GM23338 (cell line): Measurements from ENCODE around the gene PIF1. TPM values are rescaled to one million over a fixed set of nuclear protein-coding genes. Genes with fewer than 3 reads are reported as not detected.

Experiments
- ATAC-seq: fragments of 200-7000 bp; cut with Tn5 transposase; 3 replicates; pipeline ENCODE4 v1.9.1; 2020
- DNase-seq: peaks from one replicate; pipeline ENCODE4 v3.0.0-alpha.2; 2015; ENCODE audit warnings: low spot score
- H2AFZ ChIP-seq: fragments of 200-600 bp; sonication (generic); 2 replicates; pipeline ENCODE4 v1.8.0; 2016; ENCODE audit warnings: antibody characterized with exemption, mild to moderate bottlenecking, moderate library complexity
- H3F3A ChIP-seq: fragments of 200-600 bp; sonication (generic); replicated peaks from 2 replicates; pipeline ENCODE4 v1.8.0; 2017; ENCODE audit warnings: antibody characterized with exemption, mixed run types, low read depth
- H3K27ac ChIP-seq: fragments of 200-600 bp; sonication (generic); 2 replicates; pipeline ENCODE4 v1.6.1; 2016; ENCODE audit warnings: low read depth
- H3K27me3 ChIP-seq: fragments of 200-600 bp; sonication (generic); 2 replicates; pipeline ENCODE4 v1.8.0; 2016; ENCODE audit warnings: mild to moderate bottlenecking, mixed run types, moderate library complexity; ENCODE audit not compliant: insufficient read depth
- H3K36me3 ChIP-seq: fragments of 200-600 bp; sonication (generic); 2 replicates; pipeline ENCODE4 v1.8.0; 2016; ENCODE audit warnings: mild to moderate bottlenecking; ENCODE audit not compliant: insufficient read depth
- H3K4me1 ChIP-seq: fragments of 200-600 bp; sonication (generic); 2 replicates; pipeline ENCODE4 v1.8.0; 2016; ENCODE audit warnings: mild to moderate bottlenecking, moderate library complexity; ENCODE audit not compliant: insufficient read depth
- H3K4me2 ChIP-seq: fragments of 200-600 bp; sonication (generic); 2 replicates; pipeline ENCODE4 v1.7.1; 2017; ENCODE audit warnings: mixed run types
- H3K4me3 ChIP-seq: fragments of 200-600 bp; sonication (generic); 2 replicates; pipeline ENCODE4 v1.6.1; 2016; ENCODE audit warnings: mixed run types
- H3K79me2 ChIP-seq: fragments of 200-600 bp; sonication (generic); replicated peaks from 2 replicates; pipeline ENCODE4 v1.8.0; 2017; ENCODE audit warnings: mild to moderate bottlenecking; ENCODE audit not compliant: insufficient read depth
- H3K9me2 ChIP-seq: fragments of 200-600 bp; sonication (generic); 2 replicates; pipeline ENCODE4 v1.8.0; 2017; ENCODE audit not compliant: insufficient read depth
- H4K20me1 ChIP-seq: fragments of 200-600 bp; sonication (generic); replicated peaks from 2 replicates; pipeline ENCODE4 v1.8.0; 2017; ENCODE audit warnings: mild to moderate bottlenecking; ENCODE audit not compliant: insufficient read depth
- H3K27ac Mint-ChIP-seq: 2 replicates; pipeline ENCODE4 v1.8.0; 2020; ENCODE audit warnings: inconsistent platforms, mild to moderate bottlenecking, moderate library complexity, mixed read lengths
- H3K27me3 Mint-ChIP-seq: 3 replicates; pipeline ENCODE4 v1.8.0; 2022; ENCODE audit warnings: low read depth, mild to moderate bottlenecking, moderate library complexity, mixed read lengths, inconsistent platforms; ENCODE audit not compliant: insufficient read depth, poor library complexity
- H3K36me3 Mint-ChIP-seq: 3 replicates; pipeline ENCODE4 v1.8.0; 2021; ENCODE audit warnings: low read depth, mild to moderate bottlenecking, inconsistent platforms, moderate library complexity, mixed read lengths
- H3K4me1 Mint-ChIP-seq: 3 replicates; pipeline ENCODE4 v1.8.0; 2020; ENCODE audit warnings: mild to moderate bottlenecking, inconsistent platforms, mixed read lengths
- H3K4me3 Mint-ChIP-seq: 3 replicates; pipeline ENCODE4 v1.8.0; 2021; ENCODE audit warnings: moderate library complexity, mild to moderate bottlenecking, inconsistent platforms, mixed read lengths
- H3K9me3 Mint-ChIP-seq: 3 replicates; pipeline ENCODE4 v1.8.0; 2020; ENCODE audit warnings: moderate library complexity, mild to moderate bottlenecking, inconsistent platforms, mixed read lengths
- CREB1 ChIP-seq: fragments of 250-450 bp; sonication (Bioruptor Pico); IDR thresholded peaks from 2 replicates; pipeline ENCODE4 v1.5.0; 2020; ENCODE audit warnings: low read depth, mild to moderate bottlenecking, moderate library complexity
- EZH2phosphoT487 ChIP-seq: fragments of 200-600 bp; sonication (generic); IDR thresholded peaks from one replicate; pipeline ENCODE4 v1.8.1; 2018; ENCODE audit warnings: antibody characterized with exemption; ENCODE audit not compliant: unreplicated experiment
- JUNB ChIP-seq: IDR thresholded peaks from one replicate; pipeline ENCODE4 v1.6.1; 2016; ENCODE audit warnings: antibody characterized with exemption; ENCODE audit not compliant: unreplicated experiment
- NANOG ChIP-seq: IDR thresholded peaks from 2 replicates; pipeline ENCODE4 v1.6.1; 2016; ENCODE audit warnings: antibody characterized with exemption, borderline replicate concordance
- POLR2AphosphoS5 ChIP-seq: IDR thresholded peaks from 2 replicates; pipeline ENCODE4 v1.6.1; 2016; ENCODE audit warnings: antibody characterized with exemption, low read depth
- STAT1 ChIP-seq: IDR thresholded peaks from one replicate; pipeline ENCODE4 v1.6.1; 2016; ENCODE audit warnings: antibody characterized with exemption; ENCODE audit not compliant: unreplicated experiment
- ZNF114 ChIP-seq: fragments of 250-450 bp; sonication (Bioruptor Pico); IDR thresholded peaks from 2 replicates; pipeline ENCODE4 v1.5.0; 2020; ENCODE audit warnings: mild to moderate bottlenecking, moderate library complexity
- ZNF331 ChIP-seq: fragments of 250-450 bp; sonication (Bioruptor Pico); IDR thresholded peaks from 2 replicates; pipeline ENCODE4 v1.5.0; 2020; ENCODE audit warnings: low read depth, mild to moderate bottlenecking, moderate library complexity
- polyA plus RNA-seq: library from polyadenylated mRNA; unstranded; fragments of >200 nt; fragmentation: Nextera tagmentation; extraction: Ambion mirVana; gene quantifications from 2 replicates; pipeline ENCODE4 v1.2.1, GENCODE V29; 2016
- total RNA-seq: library from RNA; depleted of rRNA; stranded (reverse); fragments of >200 nt; shearing (Covaris generic); gene quantifications from 2 replicates; pipeline ENCODE4 v1.2.3, GENCODE V29; 2014
- TF ChIP-seq, protein P1 (sequence below): IDR thresholded peaks from one replicate; pipeline ENCODE4 v1.6.1; 2018; ENCODE audit warnings: antibody characterized with exemption; ENCODE audit not compliant: unreplicated experiment
- TF ChIP-seq, protein P2 (sequence below), 2 experiments: fragments of 200-600 bp in 1 of 2; sonication (generic) in 1 of 2; conservative IDR thresholded peaks; 2 replicates each; pipeline versions ENCODE4 v1.5.1 to v1.6.1; 2016 to 2017; ENCODE audit warnings: antibody characterized with exemption in 2 of 2, low read depth in 2 of 2, mild to moderate bottlenecking in 2 of 2, moderate library complexity in 1 of 2
- TF ChIP-seq, protein P3 (sequence below): IDR thresholded peaks from 2 replicates; pipeline ENCODE4 v1.6.1; 2016; ENCODE audit warnings: antibody characterized with exemption

PIF1 gene
- total and polyA plus RNA-seq, 2 experiments from 2014 or later: 116 to 200 TPM

DNA sequence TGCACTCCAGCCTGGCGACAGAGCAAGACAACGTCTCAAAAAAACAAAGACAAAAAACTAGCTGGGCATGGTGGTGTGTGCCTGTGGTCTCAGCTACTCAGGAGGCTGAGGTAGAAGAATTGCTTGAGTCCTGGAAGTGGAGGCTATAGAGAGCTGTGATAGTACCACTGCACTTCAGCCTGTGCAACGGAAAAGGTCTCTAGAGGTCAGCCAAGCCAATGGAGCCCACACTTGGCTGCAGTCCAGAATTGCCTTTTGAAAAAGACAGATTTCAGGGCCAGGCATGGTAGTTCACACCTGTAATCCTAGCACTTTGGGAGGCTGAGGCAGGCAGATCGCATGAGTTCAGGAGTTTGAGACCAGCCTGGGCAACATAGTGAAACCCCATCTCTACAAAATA, 41.7 kb downstream of the PIF1 start (continued):
- TF ChIP-seq JUNB (no peak), STAT1 (no peak), ZNF331 (CRISPR knock-in tag) (no peak), POLR2AphosphoS5 (no peak)
- TF ChIP-seq, protein P1, sequence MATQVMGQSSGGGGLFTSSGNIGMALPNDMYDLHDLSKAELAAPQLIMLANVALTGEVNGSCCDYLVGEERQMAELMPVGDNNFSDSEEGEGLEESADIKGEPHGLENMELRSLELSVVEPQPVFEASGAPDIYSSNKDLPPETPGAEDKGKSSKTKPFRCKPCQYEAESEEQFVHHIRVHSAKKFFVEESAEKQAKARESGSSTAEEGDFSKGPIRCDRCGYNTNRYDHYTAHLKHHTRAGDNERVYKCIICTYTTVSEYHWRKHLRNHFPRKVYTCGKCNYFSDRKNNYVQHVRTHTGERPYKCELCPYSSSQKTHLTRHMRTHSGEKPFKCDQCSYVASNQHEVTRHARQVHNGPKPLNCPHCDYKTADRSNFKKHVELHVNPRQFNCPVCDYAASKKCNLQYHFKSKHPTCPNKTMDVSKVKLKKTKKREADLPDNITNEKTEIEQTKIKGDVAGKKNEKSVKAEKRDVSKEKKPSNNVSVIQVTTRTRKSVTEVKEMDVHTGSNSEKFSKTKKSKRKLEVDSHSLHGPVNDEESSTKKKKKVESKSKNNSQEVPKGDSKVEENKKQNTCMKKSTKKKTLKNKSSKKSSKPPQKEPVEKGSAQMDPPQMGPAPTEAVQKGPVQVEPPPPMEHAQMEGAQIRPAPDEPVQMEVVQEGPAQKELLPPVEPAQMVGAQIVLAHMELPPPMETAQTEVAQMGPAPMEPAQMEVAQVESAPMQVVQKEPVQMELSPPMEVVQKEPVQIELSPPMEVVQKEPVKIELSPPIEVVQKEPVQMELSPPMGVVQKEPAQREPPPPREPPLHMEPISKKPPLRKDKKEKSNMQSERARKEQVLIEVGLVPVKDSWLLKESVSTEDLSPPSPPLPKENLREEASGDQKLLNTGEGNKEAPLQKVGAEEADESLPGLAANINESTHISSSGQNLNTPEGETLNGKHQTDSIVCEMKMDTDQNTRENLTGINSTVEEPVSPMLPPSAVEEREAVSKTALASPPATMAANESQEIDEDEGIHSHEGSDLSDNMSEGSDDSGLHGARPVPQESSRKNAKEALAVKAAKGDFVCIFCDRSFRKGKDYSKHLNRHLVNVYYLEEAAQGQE: no peak

DNA sequence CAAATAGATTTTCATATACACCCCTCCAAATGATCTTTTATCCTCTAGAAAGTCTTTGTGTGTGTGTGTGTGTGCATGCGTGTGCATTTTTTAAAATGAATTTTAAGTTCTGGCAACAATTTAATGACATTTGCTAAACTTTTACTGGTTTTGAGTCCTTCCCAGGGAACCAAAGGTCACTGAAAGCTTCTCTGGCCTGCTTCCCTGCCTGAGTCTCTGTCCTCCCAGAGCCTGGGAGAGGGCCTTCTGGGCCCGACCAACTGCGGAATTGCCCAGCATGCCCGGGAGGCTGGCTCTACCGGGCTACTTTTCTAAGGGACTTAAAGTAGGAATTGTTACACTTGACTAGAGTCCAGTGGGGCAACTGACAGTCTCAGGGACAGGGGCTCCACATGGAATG, 42.7 kb downstream of the PIF1 start:
- H3K4me2 ChIP-seq: no peak overlapping the region
- Mint-ChIP-seq H3K27ac (no peak overlapping the region), H3K4me3 (no peak overlapping the region), H3K4me1 (peaks cover 35% of the 10 kb centered on the region), H3K27me3 (peaks cover 3% of the 10 kb centered on the region), H3K36me3 (peaks cover 6% of the 10 kb centered on the region; the same call in 2 of the 3 replicates), H3K9me3 (no peaks in the 10 kb centered on the region)
- H3K9me2 ChIP-seq: no peaks in the 10 kb centered on the region
- peaks cover 39% of the 10 kb centered on the region for H3K4me1 ChIP-seq
- ATAC-seq: no peak
- no peaks in the 10 kb centered on the region for H3K27me3 ChIP-seq
- H3K79me2 ChIP-seq: peaks cover 17% of the 10 kb centered on the region
- TF ChIP-seq, protein P2, sequence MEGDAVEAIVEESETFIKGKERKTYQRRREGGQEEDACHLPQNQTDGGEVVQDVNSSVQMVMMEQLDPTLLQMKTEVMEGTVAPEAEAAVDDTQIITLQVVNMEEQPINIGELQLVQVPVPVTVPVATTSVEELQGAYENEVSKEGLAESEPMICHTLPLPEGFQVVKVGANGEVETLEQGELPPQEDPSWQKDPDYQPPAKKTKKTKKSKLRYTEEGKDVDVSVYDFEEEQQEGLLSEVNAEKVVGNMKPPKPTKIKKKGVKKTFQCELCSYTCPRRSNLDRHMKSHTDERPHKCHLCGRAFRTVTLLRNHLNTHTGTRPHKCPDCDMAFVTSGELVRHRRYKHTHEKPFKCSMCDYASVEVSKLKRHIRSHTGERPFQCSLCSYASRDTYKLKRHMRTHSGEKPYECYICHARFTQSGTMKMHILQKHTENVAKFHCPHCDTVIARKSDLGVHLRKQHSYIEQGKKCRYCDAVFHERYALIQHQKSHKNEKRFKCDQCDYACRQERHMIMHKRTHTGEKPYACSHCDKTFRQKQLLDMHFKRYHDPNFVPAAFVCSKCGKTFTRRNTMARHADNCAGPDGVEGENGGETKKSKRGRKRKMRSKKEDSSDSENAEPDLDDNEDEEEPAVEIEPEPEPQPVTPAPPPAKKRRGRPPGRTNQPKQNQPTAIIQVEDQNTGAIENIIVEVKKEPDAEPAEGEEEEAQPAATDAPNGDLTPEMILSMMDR (conservative IDR thresholded peaks at IDR 0.05; ENCODE audit: low read depth in 2 of 2): no peak
- H3K36me3 ChIP-seq: no peaks in the 10 kb centered on the region; the same call in 1 of the 2 replicates
- H2AFZ ChIP-seq: no peak overlapping the region
- no peaks in the 10 kb centered on the region for H4K20me1 ChIP-seq
- peaks cover 4% of the 10 kb centered on the region; the same call in 1 of the 2 replicates for H3F3A ChIP-seq
- no peak overlapping the region for H3K4me3 ChIP-seq
- DNase-seq: no peak
- 0 out of 2 replicates have a peak overlapping the region, but pooled peaks have one; percentile 33 for H3K27ac ChIP-seq

DNA sequence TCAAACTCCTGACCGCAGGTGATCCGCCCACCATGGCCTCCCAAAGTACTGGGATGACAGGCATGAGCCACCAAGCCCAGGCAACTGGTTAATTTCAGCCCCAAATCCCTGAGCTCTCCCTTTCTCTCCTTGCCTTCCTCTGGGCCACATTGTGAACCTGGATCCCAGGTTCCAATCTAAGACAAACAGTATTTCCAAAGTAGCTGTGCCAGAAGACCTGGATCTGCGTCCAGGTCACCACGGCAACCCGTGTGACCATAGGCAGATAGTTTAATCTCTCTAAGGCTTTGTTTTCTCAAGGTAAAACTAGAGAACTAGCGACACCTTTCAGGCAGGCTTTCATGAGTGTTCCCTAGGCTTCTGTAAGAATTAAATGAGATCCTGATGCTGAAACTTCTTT, 44.1 kb downstream of the PIF1 start:
- Histone ChIP-seq H3K4me1 (peaks cover 50% of the 10 kb centered on the region), H3K4me2 (no peak overlapping the region), H3K27ac (peak overlapping the region; percentile 68), H3K36me3 (no peaks in the 10 kb centered on the region; the same call in 1 of the 2 replicates), H3K79me2 (peaks cover 31% of the 10 kb centered on the region), H3F3A (peaks cover 13% of the 10 kb centered on the region; the same call in 1 of the 2 replicates), H3K4me3 (no peak overlapping the region), H3K27me3 (no peaks in the 10 kb centered on the region), H2AFZ (no peak overlapping the region), H4K20me1 (no peaks in the 10 kb centered on the region), H3K9me2 (no peaks in the 10 kb centered on the region)
- Mint-ChIP-seq H3K27me3 (peaks cover 5% of the 10 kb centered on the region), H3K4me3 (no peak overlapping the region; the same call in 2 of the 3 replicates), H3K4me1 (peaks cover 48% of the 10 kb centered on the region), H3K27ac (no peak overlapping the region), H3K36me3 (peaks cover 9% of the 10 kb centered on the region; the same call in 2 of the 3 replicates), H3K9me3 (no peaks in the 10 kb centered on the region)
- ATAC-seq (no peak), DNase-seq (no peak)
- TF ChIP-seq POLR2AphosphoS5: no peak
- TF ChIP-seq STAT1: no peak
- TF ChIP-seq NANOG: no peak
- TF ChIP-seq JUNB: no peak
- no peak for TF ChIP-seq ZNF114 (CRISPR knock-in tag)
- TF ChIP-seq CREB1 (CRISPR knock-in tag): no peak
- TF ChIP-seq, protein P3, sequence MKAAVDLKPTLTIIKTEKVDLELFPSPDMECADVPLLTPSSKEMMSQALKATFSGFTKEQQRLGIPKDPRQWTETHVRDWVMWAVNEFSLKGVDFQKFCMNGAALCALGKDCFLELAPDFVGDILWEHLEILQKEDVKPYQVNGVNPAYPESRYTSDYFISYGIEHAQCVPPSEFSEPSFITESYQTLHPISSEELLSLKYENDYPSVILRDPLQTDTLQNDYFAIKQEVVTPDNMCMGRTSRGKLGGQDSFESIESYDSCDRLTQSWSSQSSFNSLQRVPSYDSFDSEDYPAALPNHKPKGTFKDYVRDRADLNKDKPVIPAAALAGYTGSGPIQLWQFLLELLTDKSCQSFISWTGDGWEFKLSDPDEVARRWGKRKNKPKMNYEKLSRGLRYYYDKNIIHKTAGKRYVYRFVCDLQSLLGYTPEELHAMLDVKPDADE: no peak
- no peak for TF ChIP-seq EZH2phosphoT487
